WTC11 (cell line): ENCODE data around the gene SETD4. TPM values are rescaled to one million over a fixed set of nuclear protein-coding genes. Genes with fewer than 3 reads are reported as not detected.

Source experiments
- ATAC-seq: fragments of 200-7000 bp; cut with Tn5 transposase; 2 replicates; pipeline ENCODE4 v1.10.0; 2021; ENCODE audit warnings: mild to moderate bottlenecking, moderate library complexity
- CTCF ChIA-PET: fragments of 300-600 bp; sonication (Branson Sonifier 250); formaldehyde crosslinking; loops from one replicate; lab custom pipeline; 2021; ENCODE audit warnings: antibody characterized with exemption; lab: Charles Lee
- POLR2A ChIA-PET: fragments of 350-600 bp; sonication (Branson Sonifier 250); formaldehyde crosslinking; loops from one replicate; lab custom pipeline; 2021; ENCODE audit warnings: antibody characterized with exemption; lab: Charles Lee
- DNase-seq: peaks from one replicate; pipeline ENCODE4 v3.0.0; 2021; ENCODE audit warnings: low spot score
- H3K27ac Mint-ChIP-seq: 2 replicates; pipeline ENCODE4 v1.8.0; 2021; ENCODE audit warnings: mixed read lengths
- H3K27me3 Mint-ChIP-seq: 2 replicates; pipeline ENCODE4 v1.8.0; 2021; ENCODE audit warnings: low read depth, mild to moderate bottlenecking, moderate library complexity, mixed read lengths
- H3K36me3 Mint-ChIP-seq: 2 replicates; pipeline ENCODE4 v1.8.0; 2021; ENCODE audit warnings: mixed read lengths
- H3K4me1 Mint-ChIP-seq: 2 replicates; pipeline ENCODE4 v1.8.0; 2022; ENCODE audit warnings: mixed read lengths
- H3K4me3 Mint-ChIP-seq: 2 replicates; pipeline ENCODE4 v1.8.0; 2021; ENCODE audit warnings: mild to moderate bottlenecking, moderate library complexity, mixed read lengths
- H3K9me3 Mint-ChIP-seq: 2 replicates; pipeline ENCODE4 v1.8.0; 2021; ENCODE audit warnings: mixed read lengths
- AFF4 ChIP-seq: sonication (generic); formaldehyde crosslinking; IDR thresholded peaks from 2 replicates; pipeline ENCODE4 v1.8.1; 2023; ENCODE audit warnings: mild to moderate bottlenecking, missing genetic modification reagents, borderline replicate concordance
- ATF1 ChIP-seq: sonication (generic); formaldehyde crosslinking; IDR thresholded peaks from 2 replicates; pipeline ENCODE4 v1.8.1; 2023; ENCODE audit warnings: mild to moderate bottlenecking, moderate library complexity, missing genetic modification reagents
- ATF3 ChIP-seq: sonication (generic); formaldehyde crosslinking; conservative IDR thresholded peaks from 2 replicates; pipeline ENCODE4 v1.8.1; 2022; ENCODE audit warnings: mild to moderate bottlenecking, missing genetic modification reagents
- ETV6 ChIP-seq: sonication (generic); formaldehyde crosslinking; IDR thresholded peaks from 2 replicates; pipeline ENCODE4 v1.8.1; 2022; ENCODE audit warnings: mild to moderate bottlenecking, missing genetic modification reagents
- GABPB1 ChIP-seq: sonication (generic); formaldehyde crosslinking; IDR thresholded peaks from 2 replicates; pipeline ENCODE4 v1.8.1; 2023; ENCODE audit warnings: mild to moderate bottlenecking, missing genetic modification reagents
- GTF2I ChIP-seq: fragments of 250-450 bp; sonication (Bioruptor Pico); conservative IDR thresholded peaks from 2 replicates; pipeline ENCODE4 v1.4.0; 2021; ENCODE audit warnings: mild to moderate bottlenecking
- HMGXB4 ChIP-seq: sonication (generic); formaldehyde crosslinking; IDR thresholded peaks from 2 replicates; pipeline ENCODE4 v1.8.1; 2023; ENCODE audit warnings: mild to moderate bottlenecking, moderate library complexity, missing genetic modification reagents
- NFYB ChIP-seq: sonication (generic); formaldehyde crosslinking; conservative IDR thresholded peaks from 2 replicates; pipeline ENCODE4 v1.8.0; 2022; ENCODE audit warnings: low read depth, missing genetic modification reagents
- NR3C1 ChIP-seq: sonication (generic); formaldehyde crosslinking; conservative IDR thresholded peaks from 2 replicates; pipeline ENCODE4 v1.8.1; 2023; ENCODE audit warnings: low read depth, mild to moderate bottlenecking, missing genetic modification reagents
- RORB ChIP-seq: fragments of 250-450 bp; sonication (Bioruptor Pico); IDR thresholded peaks from 2 replicates; pipeline ENCODE4 v1.9.0; 2021; ENCODE audit warnings: mild to moderate bottlenecking
- SMAD3 ChIP-seq: sonication (generic); formaldehyde crosslinking; IDR thresholded peaks from 2 replicates; pipeline ENCODE4 v1.8.0; 2022; ENCODE audit warnings: missing genetic modification reagents, mild to moderate bottlenecking, borderline replicate concordance
- ZNF219 ChIP-seq: sonication (generic); formaldehyde crosslinking; IDR thresholded peaks from 2 replicates; pipeline ENCODE4 v1.8.0; 2023; ENCODE audit warnings: missing genetic modification reagents, mild to moderate bottlenecking, borderline replicate concordance
- ZNF396 ChIP-seq: fragments of 250-450 bp; sonication (Bioruptor Pico); IDR thresholded peaks from 2 replicates; pipeline ENCODE4 v1.8.0; 2021; ENCODE audit warnings: mild to moderate bottlenecking, moderate library complexity, borderline replicate concordance
- ZNF416 ChIP-seq: fragments of 250-450 bp; sonication (Bioruptor Pico); IDR thresholded peaks from 2 replicates; pipeline ENCODE4 v1.9.0; 2021; ENCODE audit warnings: mild to moderate bottlenecking, inconsistent platforms
- ZNF532 ChIP-seq: fragments of 250-450 bp; sonication (Bioruptor Pico); IDR thresholded peaks from 2 replicates; pipeline ENCODE4 v1.9.0; 2021; ENCODE audit warnings: mild to moderate bottlenecking, borderline replicate concordance
- ZNF671 ChIP-seq: fragments of 250-450 bp; sonication (Bioruptor Pico); IDR thresholded peaks from 2 replicates; pipeline ENCODE4 v1.8.0; 2021; ENCODE audit warnings: mild to moderate bottlenecking
- total RNA-seq: library from RNA; stranded (reverse); gene quantifications from 3 replicates; pipeline ENCODE4 v1.2.3, GENCODE V29; 2021

Gene SETD4
- total RNA-seq, 1 experiment from 2014 or later = 64.8 TPM

GRCh38 chr21:36065497-36066036 is 5.2 kb upstream of the SETD4 start:
- Mint-ChIP-seq H3K4me3 (no peak overlapping the region), H3K36me3 (peaks cover 26% of the 10 kb centered on the region), H3K4me1 (peaks cover 22% of the 10 kb centered on the region), H3K27me3 (peaks cover 14% of the 10 kb centered on the region), H3K27ac (no peak overlapping the region), H3K9me3 (peaks cover 23% of the 10 kb centered on the region)
- POLR2A ChIA-PET = no interaction called here
- TF ChIP-seq NR3C1 (no peak), ETV6 (no peak), ZNF219 (CRISPR knock-in tag) (no peak), ZNF416 (CRISPR knock-in tag) (no peak), ATF1 (CRISPR knock-in tag) (no peak), HMGXB4 (CRISPR knock-in tag) (no peak), ZNF671 (CRISPR knock-in tag) (no peak), SMAD3 (CRISPR knock-in tag) (no peak), AFF4 (no peak), RORB (CRISPR knock-in tag) (no peak), NFYB (CRISPR knock-in tag) (no peak), GABPB1 (CRISPR knock-in tag) (no peak), ZNF532 (CRISPR knock-in tag) (no peak)
- CTCF ChIA-PET = interaction anchor here (0.7 to 1.5 kb wide), 2 partner anchors 60 to 389 kb away, joined by 3 read pairs; no protein-coding TSS in a partner anchor
- no peak for DNase-seq
- ATAC-seq = no peak

- peaks cover 17% of the 10 kb centered on the region for H3K9me3 Mint-ChIP-seq
- H3K4me1 Mint-ChIP-seq = peaks cover 18% of the 10 kb centered on the region
- peaks cover 8% of the 10 kb centered on the region for H3K27me3 Mint-ChIP-seq
- DNase-seq = no peak
- TF ChIP-seq NFYB (CRISPR knock-in tag) = no peak
- TF ChIP-seq GTF2I (CRISPR knock-in tag) = no peak
- TF ChIP-seq ZNF396 (CRISPR knock-in tag) = no peak
- TF ChIP-seq ATF3 (CRISPR knock-in tag) = no peak
- H3K4me3 Mint-ChIP-seq = no peak overlapping the region
- H3K27ac Mint-ChIP-seq = no peak overlapping the region
- peaks cover 16% of the 10 kb centered on the region for H3K36me3 Mint-ChIP-seq
- ATAC-seq = no peak
- CTCF ChIA-PET = interaction anchor here (1.5 kb wide), 1 partner anchor 61 kb away, joined by 3 read pairs; no protein-coding TSS in a partner anchor
- POLR2A ChIA-PET = no interaction called here
These were observed 3.7 kb upstream of the SETD4 start for GRCh38 chr21:36064085-36064460.
